Stomach (tissue), 4 donors: Measurements from ENCODE around the gene RHOD.

Experiments
- CTCF ChIP-seq, 7 experiments: fragments of 450-650 bp in 4 of 7; fragments of 200-600 bp in 3 of 7; sonication (generic) in 3 of 7; IDR thresholded peaks; one replicate each; pipeline ENCODE4 v1.5.1; 2016 to 2019; ENCODE audit warnings: antibody characterized with exemption in 7 of 7, control low read depth in 2 of 7, mild to moderate bottlenecking in 1 of 7
- POLR2A ChIP-seq, 4 donors: fragments of 450-650 bp; IDR thresholded peaks; one replicate each; pipeline ENCODE4 v1.6.1; 2016; ENCODE audit warnings: antibody characterized with exemption in 4 of 4, control low read depth in 2 of 4, mild to moderate bottlenecking in 1 of 4, moderate library complexity in 1 of 4
- POLR2AphosphoS5 ChIP-seq, 3 donors: sonication (generic); formaldehyde crosslinking; IDR thresholded peaks; one replicate each; pipeline ENCODE4 v1.6.1; 2016; ENCODE audit warnings: antibody characterized with exemption in 3 of 3

- TF ChIP-seq POLR2AphosphoS5 (IDR thresholded peaks at IDR 0.05) (no peak), CTCF (IDR thresholded peaks at IDR 0.05) (no peak), POLR2A (IDR thresholded peaks at IDR 0.05) (no peak)
Measured at GRCh38 chr11:67072295-67072694, 15.6 kb downstream of the RHOD start.
